ENCODE measurements around the gene SFXN5.
"Not testable (repeated sequence)": the region's sequence is repeated elsewhere in the genome, so short reads cannot be mapped to it uniquely, and the experiment has no call there.

SFXN5 gene

DNA sequence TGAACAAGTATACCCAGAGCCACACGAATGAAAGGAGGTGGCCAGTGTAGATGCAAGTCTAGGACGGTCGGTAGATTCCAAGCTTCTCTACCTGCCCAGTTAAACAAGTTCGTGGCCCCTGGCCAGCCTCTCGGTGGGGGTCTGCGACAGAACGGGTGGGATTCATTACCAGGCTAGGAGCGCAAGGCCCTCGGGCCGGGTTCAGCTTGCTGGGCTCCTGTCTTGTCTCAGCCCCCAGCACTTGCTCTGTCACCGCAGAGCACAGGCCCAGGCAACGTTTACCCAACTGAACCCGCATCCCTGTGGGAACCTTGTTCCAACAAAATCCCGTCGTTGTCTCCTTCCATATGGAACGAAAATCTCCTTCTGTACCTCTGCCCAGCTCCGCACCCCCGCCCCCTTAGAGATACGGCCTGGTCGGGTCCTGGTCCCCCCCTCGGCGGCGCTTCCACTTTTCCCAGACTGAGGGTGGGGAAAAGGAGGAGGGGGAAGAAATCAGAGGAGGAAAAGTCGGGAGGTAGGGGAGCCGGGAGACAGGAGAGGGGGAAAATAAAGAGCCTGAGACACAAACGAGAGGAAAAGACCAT is 156.1 kb downstream of the SFXN5 start:
- intact Hi-C loops (cut with DNase I) = no loop called here
- peak in 2 of 42 donors; percentile 6 to 24 for DNase-seq

DNA sequence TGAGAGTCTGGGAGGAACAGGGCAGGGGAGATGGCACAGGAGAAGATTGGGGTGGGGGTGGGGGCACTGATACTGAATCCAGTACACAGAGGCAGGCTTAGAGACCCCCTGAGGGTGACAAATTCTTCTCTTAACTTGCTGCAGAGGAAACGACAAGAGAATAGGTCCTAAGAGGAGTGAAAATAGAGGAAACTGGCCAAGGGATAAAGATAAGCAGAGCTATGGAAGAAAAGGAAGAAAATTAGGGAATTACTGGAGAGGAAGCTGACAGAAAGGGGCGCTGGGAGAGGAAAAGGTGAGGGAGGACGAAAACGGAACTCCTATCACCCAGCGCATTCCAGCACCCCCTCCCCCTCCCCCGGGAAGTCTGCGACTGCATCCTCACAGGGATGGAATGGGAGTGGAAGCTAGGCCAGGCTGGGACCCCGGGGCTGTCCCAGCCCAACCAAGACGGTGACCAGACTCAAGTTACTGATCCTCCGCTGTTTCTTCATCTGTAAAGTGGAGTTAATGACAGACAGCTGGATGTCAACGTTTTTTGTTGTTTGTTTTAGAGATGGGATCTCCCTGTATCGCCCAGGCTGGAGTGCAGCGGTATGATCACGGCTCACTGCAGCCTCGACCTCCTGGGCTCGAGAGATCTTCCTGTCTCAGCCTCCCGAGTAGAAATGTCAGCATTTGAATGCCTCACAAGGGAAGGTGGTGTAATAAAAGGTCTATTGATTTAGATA is 156.8 kb downstream of the SFXN5 start:
- DNase-seq = peak in 2 of 42 donors; percentile 0 to 12
- intact Hi-C loops (cut with DNase I) = no loop called here

DNA sequence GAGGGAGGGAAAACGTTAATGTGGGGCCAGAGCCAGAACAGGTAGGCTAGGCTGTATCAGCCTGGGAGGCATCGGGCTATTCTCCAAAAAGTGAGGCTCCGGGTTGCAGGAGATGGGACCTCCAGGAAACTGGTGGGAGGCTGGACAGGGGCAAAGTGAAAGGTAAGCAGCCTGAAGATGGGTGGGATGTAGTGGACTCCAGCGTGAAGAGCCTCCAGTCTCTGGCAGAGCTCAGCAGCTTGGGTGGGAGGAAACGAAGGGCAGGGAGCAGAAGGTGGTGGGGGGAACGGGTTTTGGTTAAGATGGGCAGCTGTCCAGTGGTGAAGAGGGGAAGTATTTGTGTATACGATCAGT is 157.3 kb downstream of the SFXN5 start:
- peak in 3 of 42 donors; percentile 2 to 18 (median 2) for DNase-seq
- intact Hi-C loops (cut with DNase I) = no loop called here

DNA sequence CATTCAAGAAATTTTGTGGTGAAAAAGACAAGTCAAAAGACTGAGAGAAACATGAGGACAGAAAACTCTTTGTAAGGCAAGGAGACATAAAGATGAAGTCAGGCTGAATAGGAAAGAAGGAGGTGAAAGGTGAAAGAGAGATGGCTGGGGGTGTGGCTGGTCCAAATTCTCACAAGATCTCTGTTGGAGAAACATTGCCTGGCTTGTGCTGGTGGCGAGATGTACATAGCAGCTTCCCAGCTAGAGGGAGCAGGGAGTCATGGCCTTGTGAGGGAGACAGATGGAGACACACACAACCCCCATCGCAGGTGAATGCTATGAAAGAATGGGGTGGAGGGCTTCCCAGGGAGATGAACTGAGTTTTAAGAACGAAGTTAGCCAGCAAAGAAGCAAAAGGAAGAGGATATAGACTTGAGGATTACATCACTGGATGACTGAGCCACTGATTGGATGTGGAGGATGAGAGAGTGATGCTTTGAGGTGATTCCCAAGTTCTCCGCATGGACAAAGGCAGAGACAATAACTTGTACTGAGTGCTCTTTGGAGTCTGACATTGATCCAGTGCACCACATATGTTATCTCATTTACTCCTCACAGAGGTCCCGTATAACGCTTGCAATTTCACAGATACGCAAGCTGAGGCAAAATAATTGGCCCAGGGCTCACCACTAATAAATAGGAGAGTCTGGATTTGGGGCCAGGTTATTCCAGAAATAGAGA is 157.9 kb downstream of the SFXN5 start:
- intact Hi-C loops (cut with DNase I) = no loop called here
- peak in 3 of 42 donors; percentile 5 to 20 (median 16) for DNase-seq

DNA sequence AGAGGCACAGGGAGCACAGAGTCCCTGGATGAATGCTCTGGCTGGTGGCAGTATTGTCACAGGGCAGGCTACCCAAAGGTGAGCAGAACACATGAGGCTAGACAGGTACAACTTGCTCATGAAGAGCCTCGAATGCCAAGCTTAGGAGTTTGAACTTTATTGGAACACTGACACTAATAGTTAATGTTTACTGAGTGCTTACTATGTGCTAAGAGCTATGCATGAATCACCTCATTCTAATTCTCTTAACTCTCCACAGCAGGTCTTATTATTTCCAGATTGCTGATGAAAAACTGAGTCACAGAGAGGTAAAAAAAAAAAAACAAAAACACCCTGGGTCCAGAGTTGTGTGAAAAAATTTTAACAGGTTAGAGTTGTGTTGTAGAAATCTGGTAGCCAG is 160.3 kb downstream of the SFXN5 start:
- intact Hi-C loops (cut with DNase I) = no loop called here
- DNase-seq = no peak

DNA sequence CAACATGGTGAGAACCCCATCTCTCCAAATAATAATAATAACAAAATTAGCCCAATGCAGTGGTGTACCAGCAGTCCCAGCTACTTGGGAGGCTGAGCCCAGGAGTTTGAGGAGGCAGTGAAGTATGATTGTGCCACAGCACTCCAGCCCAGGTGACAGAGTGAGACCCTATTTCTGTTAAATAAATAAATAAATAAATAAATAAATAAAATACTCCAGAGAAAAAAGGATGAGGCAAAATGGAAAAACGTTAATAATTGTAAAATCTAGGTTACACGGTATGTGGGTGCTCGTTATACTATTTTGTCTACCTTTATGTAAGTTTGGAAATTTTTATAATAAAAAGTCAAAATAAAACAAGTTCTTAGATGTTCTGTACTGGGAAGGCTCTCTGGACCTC is 162.8 kb downstream of the SFXN5 start:
- no peak for DNase-seq
- intact Hi-C loops (cut with DNase I) = no loop called here

DNA sequence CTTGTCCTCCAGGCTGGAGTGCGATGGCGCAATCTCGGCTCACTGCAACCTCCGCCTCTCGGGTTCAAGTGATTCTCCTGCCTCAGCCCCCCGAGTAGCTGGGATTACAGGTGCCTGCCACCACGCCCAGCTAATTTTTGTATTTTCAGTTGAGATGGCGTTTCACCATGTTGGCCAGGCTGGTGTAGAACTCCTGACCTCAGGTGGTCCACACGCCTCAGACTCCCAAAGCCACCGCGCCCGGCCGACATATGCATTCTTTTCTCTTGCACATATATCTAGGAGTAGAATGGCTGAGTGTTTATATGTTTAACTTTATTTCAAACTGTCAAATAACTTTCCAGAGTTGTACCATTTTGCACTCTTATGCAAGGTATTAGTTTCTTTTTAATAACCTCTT is 164.1 kb downstream of the SFXN5 start:
- intact Hi-C loops (cut with DNase I) = not testable (repeated sequence)

DNA sequence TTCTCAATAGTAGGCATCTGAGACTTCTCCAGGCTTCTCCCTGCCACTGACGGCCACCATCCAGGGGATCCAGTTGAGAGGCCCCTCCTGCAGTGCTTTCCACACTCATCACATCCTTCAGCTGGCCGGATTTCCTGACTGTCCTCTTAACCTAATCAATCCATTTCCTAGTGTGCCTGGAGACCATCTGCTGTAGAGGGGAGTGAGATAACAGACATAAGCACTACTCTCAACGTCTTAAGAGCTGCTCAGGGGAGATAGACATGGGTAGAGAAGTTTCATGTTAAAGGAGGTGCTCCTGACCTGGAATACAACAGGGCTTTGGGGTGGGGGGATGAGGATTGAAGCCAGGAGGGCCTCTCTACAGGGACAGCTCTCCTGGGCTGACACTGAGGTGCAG is 170.1 kb downstream of the SFXN5 start:
- intact Hi-C loops (cut with DNase I) = no loop called here
- no peak for DNase-seq

More for the DNA sequence above, 164.1 kb downstream of the SFXN5 start:
- DNase-seq = peak in 1 of 42 donors; percentile 12

DNA sequence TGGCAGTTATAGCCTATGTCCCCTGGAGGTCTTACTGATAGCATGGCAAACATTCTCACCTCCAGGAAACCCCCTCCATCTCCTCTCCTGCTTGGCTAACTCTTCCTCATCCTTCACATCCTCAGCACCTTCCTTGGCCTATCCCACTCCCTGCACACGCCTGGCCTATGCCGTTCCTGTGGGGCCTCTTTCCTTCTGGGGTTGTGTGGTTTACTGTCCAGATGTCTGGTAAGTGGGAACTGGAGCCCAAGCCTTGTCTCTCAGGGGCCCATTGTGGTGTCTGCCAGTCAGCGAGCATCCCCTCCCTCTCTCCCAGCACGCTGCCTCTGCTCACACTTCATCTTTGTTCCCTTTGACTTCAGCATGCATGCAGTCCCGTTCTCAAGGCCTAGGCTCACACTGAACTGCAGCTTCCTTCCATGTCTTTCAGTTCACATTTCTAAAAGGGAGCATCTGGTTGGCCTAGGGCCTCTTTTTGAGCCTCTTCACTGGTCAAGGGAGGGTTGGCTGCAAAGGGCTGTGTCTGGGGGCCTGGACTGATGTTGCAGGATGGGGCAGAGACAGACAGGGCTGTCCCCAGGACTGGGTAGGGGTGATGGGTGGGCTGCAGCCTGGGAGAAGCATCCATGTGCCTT is 171.2 kb downstream of the SFXN5 start:
- intact Hi-C loops (cut with DNase I) = no loop called here
- no peak for DNase-seq

DNA sequence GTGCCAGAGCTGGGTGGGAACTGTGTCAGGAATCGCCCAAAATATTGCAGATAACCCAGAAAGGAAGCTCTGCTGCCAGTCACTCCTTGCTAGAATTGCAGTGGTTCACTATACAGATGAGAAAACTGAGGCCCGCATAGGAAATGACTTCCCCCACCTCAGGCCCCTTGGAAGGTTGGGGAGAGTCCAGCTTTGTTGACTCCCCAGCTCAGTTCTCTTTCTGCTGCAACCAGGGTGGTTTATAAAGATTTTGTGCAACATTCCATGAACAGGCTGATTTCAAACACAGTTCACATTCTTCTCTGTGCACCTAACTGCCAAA is 173.0 kb downstream of the SFXN5 start:
- intact Hi-C loops (cut with DNase I) = loop anchor here (5.0 to 10.0 kb wide), 2 partner anchors 186 to 264 kb away; no protein-coding TSS in a partner anchor

DNA sequence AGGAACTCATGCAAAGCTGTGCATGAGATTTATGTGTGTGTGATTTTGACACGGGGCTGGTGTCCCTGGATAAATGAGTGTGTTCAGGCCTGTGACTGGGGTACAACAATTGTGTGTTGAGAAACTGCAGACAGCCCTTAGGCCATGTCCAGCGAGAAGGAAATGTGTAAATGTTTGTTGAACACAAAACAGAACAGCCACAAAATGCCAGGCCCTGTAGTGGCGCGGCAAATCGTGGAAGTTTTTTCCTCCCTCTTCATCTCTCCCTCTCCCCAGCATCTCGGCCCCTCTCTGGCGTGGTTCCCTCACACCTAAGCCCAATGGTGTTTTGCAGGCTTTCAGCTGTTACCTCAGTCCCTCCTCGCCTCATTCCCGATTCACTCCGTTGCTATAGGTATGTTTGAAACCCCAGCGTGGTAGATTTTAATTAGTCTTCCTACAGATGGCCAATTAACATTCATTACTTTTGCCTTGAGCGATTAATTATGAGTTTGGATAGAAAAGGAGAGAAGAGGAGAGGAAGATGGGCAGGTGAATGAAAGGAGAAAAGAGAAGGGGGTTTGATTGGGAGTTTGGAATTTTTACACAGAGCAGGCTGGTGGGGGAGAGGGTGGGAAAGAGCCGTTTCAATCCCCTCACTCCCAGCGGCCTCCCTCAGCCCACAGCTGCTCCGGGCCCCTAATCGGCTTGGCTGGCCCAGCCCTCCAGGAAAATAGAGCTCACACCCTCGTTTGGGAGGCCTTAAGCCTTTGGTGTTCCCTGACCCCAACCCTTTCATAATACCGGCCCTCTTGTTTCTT is 173.5 kb downstream of the SFXN5 start:
- DNase-seq = no peak
- intact Hi-C loops (cut with DNase I) = loop anchor here (5.0 to 10.0 kb wide), 2 partner anchors 187 to 264 kb away; no protein-coding TSS in a partner anchor

More for the DNA sequence above, 173.0 kb downstream of the SFXN5 start:
- DNase-seq = no peak

DNA sequence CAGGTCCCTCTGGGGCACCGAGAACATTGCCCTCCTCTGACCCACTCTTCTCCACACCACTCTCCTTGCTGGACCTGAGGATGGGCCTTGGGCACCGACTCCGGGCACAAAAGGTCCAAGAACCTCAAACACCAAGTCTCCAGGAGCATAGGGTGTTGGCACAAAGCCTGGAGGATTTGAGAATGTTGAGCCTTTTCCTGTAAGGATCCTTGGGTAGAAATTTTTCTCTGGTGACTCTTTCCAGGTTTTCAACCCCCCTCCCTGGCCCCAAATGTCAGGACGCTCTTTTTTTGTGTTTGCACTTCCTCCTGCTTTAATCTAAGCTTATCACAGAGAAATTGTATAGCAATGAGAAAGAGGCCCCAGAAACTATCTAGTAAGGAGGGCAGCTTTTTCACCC is 175.1 kb downstream of the SFXN5 start:
- no peak for DNase-seq
- intact Hi-C loops (cut with DNase I) = loop anchor here (5.0 to 10.0 kb wide), 2 partner anchors 188 to 266 kb away; no protein-coding TSS in a partner anchor

DNA sequence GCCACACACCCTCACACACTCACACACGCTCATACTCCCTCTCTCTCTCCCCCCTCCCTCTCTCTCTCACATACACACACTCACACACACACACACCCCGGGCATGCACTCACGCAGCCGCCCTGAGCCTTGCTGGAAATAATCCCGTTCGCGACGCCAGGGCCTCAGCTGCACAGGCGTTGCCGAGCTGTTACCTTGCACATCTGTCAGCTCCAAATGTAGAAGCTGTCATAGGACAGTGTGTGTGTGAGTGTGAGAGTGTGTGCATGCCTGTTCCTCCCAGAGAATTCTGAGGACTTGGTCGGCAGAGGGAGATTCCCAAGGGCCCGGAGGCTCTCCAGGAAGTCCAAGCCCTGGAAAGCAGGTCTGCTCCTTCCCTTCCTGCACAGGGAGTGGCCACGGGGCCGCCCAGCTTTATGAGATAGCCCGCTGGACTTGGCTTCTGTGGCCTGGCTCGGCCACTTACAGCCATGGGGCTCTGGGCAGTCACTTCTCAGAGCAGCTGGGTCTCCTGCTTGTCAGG is 175.7 kb downstream of the SFXN5 start:
- intact Hi-C loops (cut with DNase I) = loop anchor here (5.0 to 10.0 kb wide), 2 partner anchors 189 to 266 kb away; no protein-coding TSS in a partner anchor
- peak in 8 of 42 donors; percentile 27 to 70 (median 45) for DNase-seq

DNA sequence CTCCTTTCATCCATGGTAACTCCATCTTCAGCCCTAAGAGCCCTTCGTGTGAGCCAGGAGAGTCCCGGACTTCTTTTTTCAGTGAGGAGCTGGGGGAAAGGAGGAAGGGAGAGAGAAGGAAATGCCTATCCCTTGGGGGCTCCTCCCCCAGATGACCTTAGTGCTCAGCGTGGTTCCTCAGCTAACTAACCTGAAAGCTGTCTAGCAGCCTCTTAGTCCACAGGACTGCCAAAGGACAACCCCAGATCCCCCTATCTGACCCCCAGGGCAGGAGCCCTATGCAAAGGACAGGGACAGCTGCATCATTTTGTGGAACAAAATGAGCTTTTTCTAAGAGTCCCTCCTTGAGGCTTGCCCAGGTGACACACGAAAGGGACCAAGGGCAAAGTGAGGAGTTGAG is 176.4 kb downstream of the SFXN5 start:
- DNase-seq = no peak
- intact Hi-C loops (cut with DNase I) = loop anchor here (5.0 to 10.0 kb wide), 2 partner anchors 190 to 267 kb away; no protein-coding TSS in a partner anchor

DNA sequence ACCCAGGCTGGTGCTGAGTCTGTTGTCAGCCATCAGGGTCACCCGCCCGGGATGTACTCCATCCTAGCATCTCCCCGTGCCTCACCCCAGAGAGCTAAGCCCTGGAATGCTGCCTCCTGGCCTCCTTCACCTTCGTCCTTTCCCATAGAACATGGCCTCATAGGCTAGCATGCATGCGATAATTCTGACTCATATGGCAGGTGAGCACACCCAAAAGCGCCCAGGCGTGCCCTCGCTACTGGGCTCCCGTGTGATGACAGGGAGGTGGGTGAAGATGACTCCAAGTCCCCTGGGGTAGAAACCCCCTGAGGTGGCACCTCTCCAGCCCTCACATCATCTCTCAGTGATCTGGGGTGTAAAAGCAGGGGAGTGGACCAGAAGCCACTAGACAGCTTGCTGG is 177.0 kb downstream of the SFXN5 start:
- intact Hi-C loops (cut with DNase I) = loop anchor here (5.0 to 10.0 kb wide), 3 partner anchors 83 to 283 kb away; no protein-coding TSS in a partner anchor

DNA sequence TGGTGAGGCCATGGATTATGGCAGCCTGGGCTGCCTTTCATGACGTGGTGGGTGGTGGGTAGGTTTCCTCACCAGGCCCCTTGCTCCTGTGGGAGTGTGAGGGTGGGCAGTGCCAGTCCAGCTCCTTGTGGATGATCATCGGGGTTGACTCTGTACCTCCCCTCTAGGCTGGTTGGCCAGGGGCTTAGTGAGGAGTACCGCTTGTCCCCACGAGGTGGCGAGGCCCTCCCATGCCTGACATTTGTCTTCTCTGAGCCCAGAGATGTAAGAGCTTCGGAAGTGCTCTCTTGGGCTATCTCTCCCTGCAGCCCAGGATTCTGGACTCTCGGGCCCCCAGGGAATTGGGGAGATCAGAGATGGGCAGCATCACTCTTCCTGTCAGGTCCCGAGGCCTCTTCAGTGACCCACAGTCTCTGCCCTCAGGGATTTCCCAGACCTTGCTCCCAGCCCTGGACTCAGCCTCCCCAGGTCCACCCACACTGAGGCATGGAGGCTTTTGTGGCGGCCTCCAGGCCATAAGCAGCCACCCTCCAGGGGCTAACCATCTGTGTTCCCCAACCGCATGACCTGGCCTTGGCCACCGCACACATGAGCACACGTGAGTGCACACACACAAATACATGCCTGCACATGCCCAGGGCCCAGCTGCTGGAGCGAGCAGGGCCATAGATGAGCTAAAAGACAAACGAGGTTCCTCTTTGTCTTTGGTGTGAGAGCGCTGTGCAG is 177.8 kb downstream of the SFXN5 start:
- peak in 28 of 42 donors; percentile 25 to 68 (median 44) for DNase-seq
- intact Hi-C loops (cut with DNase I) = loop anchor here (5.0 to 10.0 kb wide), 3 partner anchors 84 to 284 kb away; no protein-coding TSS in a partner anchor

More for the DNA sequence above, 177.0 kb downstream of the SFXN5 start:
- DNase-seq = no peak

DNA sequence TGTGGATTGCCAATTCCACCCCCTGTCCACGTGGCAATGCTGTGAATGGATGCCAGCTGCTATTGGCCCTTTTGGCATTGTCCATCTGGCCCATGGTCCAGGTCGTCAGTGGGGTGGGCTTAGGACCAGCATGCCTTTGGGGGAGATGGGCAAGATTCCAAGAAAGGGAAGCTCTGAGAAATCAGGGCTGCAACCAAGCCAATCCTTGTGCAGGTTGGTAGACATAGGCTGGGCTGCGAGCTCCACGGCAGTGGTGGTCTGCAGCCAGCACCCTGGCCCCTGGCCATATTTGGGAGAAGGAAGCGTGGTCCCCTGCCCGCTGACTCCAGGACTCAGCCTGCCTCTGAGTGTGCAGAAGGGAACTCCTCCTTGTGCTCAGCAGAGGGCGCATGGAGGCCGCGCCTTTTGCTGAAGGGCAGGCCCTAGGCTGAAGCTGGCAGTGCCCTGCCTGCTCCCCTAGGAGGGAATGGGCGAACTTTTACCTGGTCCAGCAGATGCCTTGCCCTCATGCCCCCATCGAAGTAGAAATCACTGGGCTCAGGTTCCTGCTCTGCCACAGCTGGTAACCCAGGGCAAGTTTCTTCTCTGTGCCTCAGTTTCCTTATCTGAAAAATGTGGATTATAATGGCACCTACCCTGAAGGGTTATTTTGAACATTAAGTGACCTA is 178.9 kb downstream of the SFXN5 start:
- DNase-seq = peak; percentile 51 to 88 (median 76)
- intact Hi-C loops (cut with DNase I) = loop anchor here (5.0 to 10.0 kb wide), 3 partner anchors 85 to 285 kb away; no protein-coding TSS in a partner anchor

All from head of caudate nucleus (tissue), 42 donors.